RWPE2 (cell line): ENCODE data around the gene CHPF.

ENCODE experiments used
- ATAC-seq: fragments of 200-7000 bp; cut with Tn5 transposase; 3 replicates; pipeline ENCODE4 v1.9.1; 2021; ENCODE audit warnings: low read depth
- DNase-seq: peaks from one replicate; pipeline ENCODE4 v3.0.0-alpha.2; 2020; ENCODE audit warnings: low spot score
- H3K27ac ChIP-seq: fragments of 450-650 bp; 2 replicates; pipeline ENCODE4 v1.5.1; 2017; ENCODE audit warnings: mild to moderate bottlenecking; ENCODE audit not compliant: poor library complexity, severe bottlenecking
- H3K27me3 ChIP-seq: fragments of 250-450 bp; sonication (Bioruptor Pico); 2 replicates; pipeline ENCODE4 v1.5.1; 2021; ENCODE audit warnings: mild to moderate bottlenecking, moderate library complexity; ENCODE audit not compliant: insufficient read depth, poor library complexity, severe bottlenecking
- H3K36me3 ChIP-seq: fragments of 250-450 bp; sonication (Bioruptor Pico); 2 replicates; pipeline ENCODE4 v1.5.1; 2020; ENCODE audit warnings: low read depth, mild to moderate bottlenecking, moderate library complexity
- H3K4me1 ChIP-seq: fragments of 250-450 bp; sonication (Bioruptor Pico); 2 replicates; pipeline ENCODE4 v1.5.1; 2021; ENCODE audit warnings: mild to moderate bottlenecking, moderate library complexity; ENCODE audit not compliant: insufficient read depth, poor library complexity, severe bottlenecking
- H3K4me3 ChIP-seq: fragments of 250-450 bp; sonication (Bioruptor Pico); 2 replicates; pipeline ENCODE4 v1.5.1; 2021; ENCODE audit warnings: mild to moderate bottlenecking, moderate library complexity; ENCODE audit not compliant: severe bottlenecking
- H3K9me3 ChIP-seq: fragments of 250-450 bp; sonication (Bioruptor Pico); 2 replicates; pipeline ENCODE4 v1.5.1; 2021; ENCODE audit warnings: mild to moderate bottlenecking, moderate library complexity; ENCODE audit not compliant: severe bottlenecking
- TF ChIP-seq, protein P1 (sequence below): fragments of 450-650 bp; IDR thresholded peaks from one replicate; pipeline ENCODE4 v1.5.1; 2017; ENCODE audit warnings: mild to moderate bottlenecking, moderate library complexity; ENCODE audit not compliant: poor library complexity, severe bottlenecking

The CHPF gene

DNA sequence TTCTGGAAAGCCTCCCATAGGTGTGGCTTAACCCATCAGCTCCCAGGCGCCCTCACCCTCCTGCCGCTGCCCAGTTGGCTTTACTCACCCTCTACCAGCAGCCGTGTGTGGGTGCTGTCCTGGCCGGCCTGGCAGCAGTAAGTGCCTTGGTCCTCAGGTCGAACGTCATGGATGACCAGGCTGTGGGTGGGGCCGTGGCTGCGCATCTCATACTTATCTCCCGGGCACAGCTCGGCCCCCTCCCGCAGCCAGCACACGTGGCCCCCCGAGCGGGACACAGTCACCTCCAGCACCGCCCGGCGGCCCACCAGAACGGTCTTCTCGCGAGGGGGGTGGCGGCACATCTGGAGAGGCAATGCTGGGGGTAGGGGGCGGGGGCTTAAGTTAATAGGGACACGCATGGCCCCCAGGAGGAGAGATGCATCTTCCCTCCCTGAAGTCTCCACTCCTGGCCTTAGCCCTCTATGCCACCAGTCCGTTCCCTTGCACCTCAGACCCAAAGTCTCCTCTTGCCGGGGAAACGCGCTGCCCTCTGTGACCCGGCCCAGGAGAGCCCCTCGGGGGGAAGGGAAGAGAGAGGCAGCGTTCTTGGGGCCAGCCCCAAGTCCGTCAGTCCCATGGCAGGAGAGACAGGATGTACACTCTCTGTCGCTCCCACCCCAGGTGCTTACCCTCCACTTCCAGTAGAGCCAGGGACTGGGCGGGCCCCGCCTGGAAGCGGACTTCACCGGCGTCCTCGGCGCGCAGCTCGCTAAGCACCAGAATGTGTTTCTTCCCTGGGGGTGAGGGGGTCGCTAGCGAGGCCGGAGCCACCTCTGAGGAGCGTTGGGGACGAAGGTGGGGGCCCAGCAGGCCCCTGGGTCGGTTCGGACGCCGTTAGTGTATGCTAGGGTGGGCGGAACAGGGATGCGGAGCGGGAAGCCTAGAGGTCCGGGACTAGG is 8.1 kb upstream of the CHPF start:
- DNase-seq: no peak

DNA sequence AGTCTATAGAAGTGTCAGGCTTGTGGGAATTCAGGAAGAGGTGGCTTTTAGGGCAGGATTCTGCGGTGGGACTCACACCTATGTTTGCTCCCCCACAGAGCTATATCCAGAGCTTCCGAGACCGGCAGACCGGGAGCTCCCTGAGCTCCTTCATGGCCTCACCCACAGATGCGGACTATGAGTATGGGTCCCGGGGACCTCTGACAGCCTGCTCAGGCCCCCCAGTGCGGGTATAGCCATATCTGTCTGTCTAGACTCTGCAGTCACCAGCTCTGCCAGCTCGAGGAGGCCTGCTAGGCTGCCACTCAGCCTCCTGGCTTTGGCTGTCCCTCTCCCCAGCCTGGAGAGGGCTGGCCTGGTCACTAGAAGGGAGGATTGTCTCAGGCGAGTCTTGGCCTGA is 6.0 kb upstream of the CHPF start:
- no peaks in the 10 kb centered on the region for H3K36me3 ChIP-seq

More for the DNA sequence above, 8.1 kb upstream of the CHPF start:
- TF ChIP-seq, protein P1, sequence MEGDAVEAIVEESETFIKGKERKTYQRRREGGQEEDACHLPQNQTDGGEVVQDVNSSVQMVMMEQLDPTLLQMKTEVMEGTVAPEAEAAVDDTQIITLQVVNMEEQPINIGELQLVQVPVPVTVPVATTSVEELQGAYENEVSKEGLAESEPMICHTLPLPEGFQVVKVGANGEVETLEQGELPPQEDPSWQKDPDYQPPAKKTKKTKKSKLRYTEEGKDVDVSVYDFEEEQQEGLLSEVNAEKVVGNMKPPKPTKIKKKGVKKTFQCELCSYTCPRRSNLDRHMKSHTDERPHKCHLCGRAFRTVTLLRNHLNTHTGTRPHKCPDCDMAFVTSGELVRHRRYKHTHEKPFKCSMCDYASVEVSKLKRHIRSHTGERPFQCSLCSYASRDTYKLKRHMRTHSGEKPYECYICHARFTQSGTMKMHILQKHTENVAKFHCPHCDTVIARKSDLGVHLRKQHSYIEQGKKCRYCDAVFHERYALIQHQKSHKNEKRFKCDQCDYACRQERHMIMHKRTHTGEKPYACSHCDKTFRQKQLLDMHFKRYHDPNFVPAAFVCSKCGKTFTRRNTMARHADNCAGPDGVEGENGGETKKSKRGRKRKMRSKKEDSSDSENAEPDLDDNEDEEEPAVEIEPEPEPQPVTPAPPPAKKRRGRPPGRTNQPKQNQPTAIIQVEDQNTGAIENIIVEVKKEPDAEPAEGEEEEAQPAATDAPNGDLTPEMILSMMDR: no peak
- Histone ChIP-seq H3K4me3 (peak overlapping the region; percentile 61), H3K36me3 (no peaks in the 10 kb centered on the region), H3K4me1 (no peaks in the 10 kb centered on the region), H3K27me3 (no peaks in the 10 kb centered on the region), H3K27ac (peak overlapping the region; percentile 12), H3K9me3 (no peaks in the 10 kb centered on the region)
- peak; percentile 43 for ATAC-seq

DNA sequence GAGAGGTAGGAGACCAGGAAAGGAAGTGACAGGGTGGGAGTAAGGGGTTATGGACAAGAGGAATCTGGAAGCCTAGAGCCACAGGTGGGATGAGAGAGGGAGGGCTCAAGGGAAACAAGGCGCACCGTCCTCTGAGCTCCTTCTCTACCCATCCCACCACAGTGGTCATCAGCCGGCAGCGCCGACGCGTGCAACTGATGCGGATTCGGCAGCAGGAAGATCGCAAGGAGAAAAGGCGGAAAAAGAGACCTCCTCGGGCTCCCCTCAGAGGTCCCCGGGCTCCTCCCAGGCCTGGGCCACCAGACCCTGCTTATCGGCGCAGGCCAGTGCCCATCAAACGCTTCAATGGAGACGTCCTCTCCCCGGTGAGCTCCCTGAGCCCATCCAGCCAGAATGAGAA is 5.4 kb upstream of the CHPF start:
- no peak for ATAC-seq
- H3K4me3 ChIP-seq: no peak overlapping the region
- H3K9me3 ChIP-seq: no peaks in the 10 kb centered on the region
- no peaks in the 10 kb centered on the region for H3K4me1 ChIP-seq
- no peaks in the 10 kb centered on the region for H3K27me3 ChIP-seq
- TF ChIP-seq, protein P1: no peak
- no peak overlapping the region for H3K27ac ChIP-seq
- no peaks in the 10 kb centered on the region for H3K36me3 ChIP-seq
- DNase-seq: no peak

More for the DNA sequence above, 6.0 kb upstream of the CHPF start:
- Histone ChIP-seq H3K4me1 (no peaks in the 10 kb centered on the region), H3K4me3 (no peak overlapping the region), H3K27ac (no peak overlapping the region), H3K27me3 (no peaks in the 10 kb centered on the region), H3K9me3 (no peaks in the 10 kb centered on the region)
- ATAC-seq: no peak
- TF ChIP-seq, protein P1: no peak
- no peak for DNase-seq

DNA sequence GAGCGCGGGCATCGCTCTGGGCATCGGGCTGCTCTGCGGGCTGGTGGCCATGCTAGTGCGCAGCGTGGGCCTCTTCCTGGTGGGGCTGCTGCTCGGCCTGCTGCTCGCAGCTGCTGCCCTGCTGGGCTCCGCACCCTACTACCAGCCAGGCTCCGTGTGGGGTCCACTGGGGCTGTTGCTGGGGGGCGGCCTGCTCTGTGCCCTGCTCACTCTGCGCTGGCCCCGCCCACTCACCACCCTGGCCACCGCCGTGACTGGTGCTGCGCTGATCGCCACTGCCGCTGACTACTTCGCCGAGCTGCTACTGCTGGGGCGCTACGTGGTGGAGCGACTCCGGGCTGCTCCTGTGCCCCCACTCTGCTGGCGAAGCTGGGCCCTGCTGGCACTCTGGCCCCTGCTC is 4.0 kb upstream of the CHPF start:
- DNase-seq: no peak
- Histone ChIP-seq H3K36me3 (no peaks in the 10 kb centered on the region), H3K9me3 (no peaks in the 10 kb centered on the region), H3K4me1 (no peaks in the 10 kb centered on the region), H3K27me3 (no peaks in the 10 kb centered on the region), H3K4me3 (no peak overlapping the region), H3K27ac (no peak overlapping the region)
- no peak for ATAC-seq
- TF ChIP-seq, protein P1: no peak

DNA sequence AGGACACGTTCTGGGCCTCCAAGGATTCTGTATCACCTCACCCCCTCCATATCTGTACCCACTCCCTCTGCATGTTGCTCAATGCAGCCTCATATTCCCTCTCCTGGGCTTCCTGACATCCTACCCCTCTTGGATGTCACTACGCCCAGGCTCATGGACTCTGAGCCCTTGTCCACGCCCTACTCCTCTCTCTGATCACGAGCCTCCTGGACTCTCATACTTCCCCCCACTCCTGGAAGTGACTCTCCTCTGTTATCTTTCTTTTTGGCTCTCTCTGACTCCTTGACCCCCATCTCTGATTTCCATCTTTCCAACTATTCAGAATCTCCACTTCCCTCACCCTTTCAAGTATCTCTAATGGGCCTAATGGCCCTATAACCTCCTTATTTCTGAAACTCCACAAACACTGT is 2.3 kb upstream of the CHPF start:
- H3K4me1 ChIP-seq: no peaks in the 10 kb centered on the region

More for the DNA sequence above, 2.3 kb upstream of the CHPF start:
- peaks cover 8% of the 10 kb centered on the region for H3K36me3 ChIP-seq
- no peak overlapping the region for H3K27ac ChIP-seq
- no peak for DNase-seq
- TF ChIP-seq, protein P1: no peak
- no peaks in the 10 kb centered on the region for H3K27me3 ChIP-seq
- no peak overlapping the region for H3K4me3 ChIP-seq
- no peaks in the 10 kb centered on the region for H3K9me3 ChIP-seq
- no peak for ATAC-seq
